ENCODE measurements around the gene VPS11.

Gene VPS11

GRCh38 chr11:119085437-119085847 lies 17.8 kb downstream of the VPS11 start:
- no peaks in the 10 kb centered on the region for H3K9me3 ChIP-seq
- H3K36me3 ChIP-seq = peaks cover 23% of the 10 kb centered on the region
- no peak for TF ChIP-seq CTCF (IDR thresholded peaks at IDR 0.05)
- peaks cover 37 to 39% of the 10 kb centered on the region in 2 experiments for H3K4me1 ChIP-seq (ENCODE audit: control insufficient read depth in 1 of 2, insufficient read depth in 1 of 2, low read depth in 1 of 2, low read length in 1 of 2)
- peak overlapping the region; percentile 81 for H3K27ac ChIP-seq
- H3K27me3 ChIP-seq = no peaks in the 10 kb centered on the region
- peak overlapping the region; percentile 90 to 91 for H3K4me3 ChIP-seq (ENCODE audit: low read depth in 1 of 2, low read length in 1 of 2)

GRCh38 chr11:119087123-119087522 lies 19.5 kb downstream of the VPS11 start:
- Histone ChIP-seq H3K9me3 (no peaks in the 10 kb centered on the region), H3K36me3 (peaks cover 6% of the 10 kb centered on the region), H3K27ac (no peak overlapping the region), H3K4me3 (ENCODE audit: low read depth in 1 of 2, low read length in 1 of 2) (no peak overlapping the region), H3K4me1 (ENCODE audit: control insufficient read depth in 1 of 2, insufficient read depth in 1 of 2, low read depth in 1 of 2, low read length in 1 of 2) (peaks cover 52 to 56% of the 10 kb centered on the region in 2 experiments), H3K27me3 (no peaks in the 10 kb centered on the region)
- TF ChIP-seq CTCF (IDR thresholded peaks at IDR 0.05) = no peak

GRCh38 chr11:119087747-119088241 lies 20.2 kb downstream of the VPS11 start:
- no peaks in the 10 kb centered on the region for H3K9me3 ChIP-seq
- no peaks in the 10 kb centered on the region for H3K27me3 ChIP-seq
- H3K4me3 ChIP-seq (ENCODE audit: low read depth in 1 of 2, low read length in 1 of 2) = no peak overlapping the region
- H3K27ac ChIP-seq = no peak overlapping the region
- H3K36me3 ChIP-seq = no peaks in the 10 kb centered on the region
- no peak for TF ChIP-seq CTCF (IDR thresholded peaks at IDR 0.05)
- H3K4me1 ChIP-seq (ENCODE audit: control insufficient read depth in 1 of 2, insufficient read depth in 1 of 2, low read depth in 1 of 2, low read length in 1 of 2) = peaks cover 59 to 62% of the 10 kb centered on the region in 2 experiments

GRCh38 chr11:119088406-119088805 lies 20.8 kb downstream of the VPS11 start:
- Histone ChIP-seq H3K27ac (no peak overlapping the region), H3K36me3 (no peaks in the 10 kb centered on the region), H3K4me3 (ENCODE audit: low read depth in 1 of 2, low read length in 1 of 2) (no peak overlapping the region), H3K27me3 (no peaks in the 10 kb centered on the region), H3K4me1 (ENCODE audit: control insufficient read depth in 1 of 2, insufficient read depth in 1 of 2, low read depth in 1 of 2, low read length in 1 of 2) (peaks cover 65 to 68% of the 10 kb centered on the region in 2 experiments), H3K9me3 (no peaks in the 10 kb centered on the region)
- TF ChIP-seq CTCF (IDR thresholded peaks at IDR 0.05) = no peak

GRCh38 chr11:119089319-119089718 lies 21.7 kb downstream of the VPS11 start:
- Histone ChIP-seq H3K27me3 (no peaks in the 10 kb centered on the region), H3K4me1 (ENCODE audit: control insufficient read depth in 1 of 2, insufficient read depth in 1 of 2, low read depth in 1 of 2, low read length in 1 of 2) (peaks cover 73 to 75% of the 10 kb centered on the region in 2 experiments), H3K27ac (peak overlapping the region; percentile 70), H3K36me3 (no peaks in the 10 kb centered on the region), H3K9me3 (no peaks in the 10 kb centered on the region), H3K4me3 (ENCODE audit: low read depth in 1 of 2, low read length in 1 of 2) (no peak overlapping the region)
- TF ChIP-seq CTCF (IDR thresholded peaks at IDR 0.05) = no peak

Measured in neutrophil (primary cell).